AG04450 (cell line): Measurements from ENCODE around the gene MRPS5. TPM values are rescaled to one million over a fixed set of nuclear protein-coding genes. Genes with fewer than 3 reads are reported as not detected.

Experiments
- CTCF ChIA-PET: fragments of 300-600, 350-600 bp; formaldehyde crosslinking; extraction: SDS; loops from one replicate; lab custom pipeline; 2022; ENCODE audit warnings: antibody characterized with exemption, inconsistent platforms; lab: Charles Lee
- POLR2A ChIA-PET: fragments of 350-600 bp; formaldehyde crosslinking; extraction: SDS; loops from one replicate; lab custom pipeline; 2021; ENCODE audit warnings: antibody characterized with exemption, inconsistent platforms; lab: Yijun Ruan, JAX
- DNase-seq: peaks from one replicate; pipeline ENCODE4 v3.0.0-alpha.2; 2011; ENCODE audit warnings: low read depth, low spot score
- H3K27ac ChIP-seq: one replicate; pipeline ENCODE4 v1.5.1; 2012; ENCODE audit warnings: low read depth, low read length, control low read depth
- H3K27me3 ChIP-seq: one replicate; pipeline ENCODE4 v1.6.0; 2012; ENCODE audit warnings: low read length; ENCODE audit not compliant: control insufficient read depth, insufficient read depth
- H3K4me3 ChIP-seq: 2 replicates; pipeline ENCODE4 v1.5.1; 2011; ENCODE audit warnings: mild to moderate bottlenecking, low read depth, low read length, control low read depth
- H3K9me3 ChIP-seq: 2 replicates; pipeline ENCODE4 v1.5.1; 2012; ENCODE audit warnings: low read length; ENCODE audit not compliant: control insufficient read depth, insufficient read depth
- polyA plus RNA-seq: library from polyadenylated mRNA; depleted of rRNA; stranded (reverse); fragments of >200 nt; gene quantifications from 2 replicates; pipeline ENCODE4 v1.2.3, GENCODE V29; 2011
- TF ChIP-seq, protein P1 (sequence below): IDR thresholded peaks from 2 replicates; pipeline ENCODE4 v1.5.1; 2011; ENCODE audit warnings: low read depth, low read length, control low read depth, inconsistent platforms

The MRPS5 gene
- polyA plus RNA-seq, 1 experiment: 55.7 TPM

DNA sequence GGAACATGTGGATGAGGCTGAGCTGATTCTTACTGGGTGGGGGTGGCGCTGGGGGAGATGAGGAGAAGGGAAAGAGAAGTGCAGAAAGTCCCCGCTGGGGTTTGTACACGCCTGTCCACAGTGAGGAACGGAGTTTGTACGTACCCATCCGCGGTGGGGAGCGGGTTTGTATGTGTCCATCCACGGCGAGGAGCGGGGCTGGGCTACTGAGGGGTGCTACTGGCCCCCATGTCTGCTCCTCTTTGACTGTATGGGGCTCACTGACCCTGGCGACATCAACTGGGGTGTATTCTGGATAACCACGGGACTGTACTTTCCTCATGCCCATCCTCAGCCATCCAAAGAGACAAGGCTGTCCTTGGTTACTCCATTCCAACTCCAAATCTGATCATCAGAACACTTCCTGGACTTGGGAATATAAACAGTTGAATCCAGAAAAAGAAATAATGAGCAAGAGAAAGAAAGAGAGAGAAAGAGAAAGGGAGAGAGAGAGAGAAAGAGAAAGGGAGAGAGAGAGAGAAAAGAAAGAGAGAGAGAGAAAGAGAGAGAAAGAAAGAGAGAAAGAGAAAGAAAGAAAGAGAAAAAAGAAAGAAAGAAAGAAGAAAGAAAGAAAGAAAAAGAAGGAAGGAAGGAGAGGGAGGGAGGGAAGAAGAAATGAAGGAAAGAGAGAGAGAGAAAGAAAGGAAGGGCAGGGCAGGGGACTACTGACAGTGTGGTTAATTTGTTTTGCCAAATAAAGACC, 75.1 kb downstream of the MRPS5 start:
- peaks cover 5% of the 10 kb centered on the region for H3K27me3 ChIP-seq
- ChIA-PET POLR2A (no interaction called here), CTCF (no interaction called here)
- TF ChIP-seq, protein P1, sequence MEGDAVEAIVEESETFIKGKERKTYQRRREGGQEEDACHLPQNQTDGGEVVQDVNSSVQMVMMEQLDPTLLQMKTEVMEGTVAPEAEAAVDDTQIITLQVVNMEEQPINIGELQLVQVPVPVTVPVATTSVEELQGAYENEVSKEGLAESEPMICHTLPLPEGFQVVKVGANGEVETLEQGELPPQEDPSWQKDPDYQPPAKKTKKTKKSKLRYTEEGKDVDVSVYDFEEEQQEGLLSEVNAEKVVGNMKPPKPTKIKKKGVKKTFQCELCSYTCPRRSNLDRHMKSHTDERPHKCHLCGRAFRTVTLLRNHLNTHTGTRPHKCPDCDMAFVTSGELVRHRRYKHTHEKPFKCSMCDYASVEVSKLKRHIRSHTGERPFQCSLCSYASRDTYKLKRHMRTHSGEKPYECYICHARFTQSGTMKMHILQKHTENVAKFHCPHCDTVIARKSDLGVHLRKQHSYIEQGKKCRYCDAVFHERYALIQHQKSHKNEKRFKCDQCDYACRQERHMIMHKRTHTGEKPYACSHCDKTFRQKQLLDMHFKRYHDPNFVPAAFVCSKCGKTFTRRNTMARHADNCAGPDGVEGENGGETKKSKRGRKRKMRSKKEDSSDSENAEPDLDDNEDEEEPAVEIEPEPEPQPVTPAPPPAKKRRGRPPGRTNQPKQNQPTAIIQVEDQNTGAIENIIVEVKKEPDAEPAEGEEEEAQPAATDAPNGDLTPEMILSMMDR: no peak
- H3K4me3 ChIP-seq: no peak overlapping the region
- H3K27ac ChIP-seq: no peak overlapping the region
- no peak for DNase-seq
- no peaks in the 10 kb centered on the region; the same call in 1 of the 2 replicates for H3K9me3 ChIP-seq

DNA sequence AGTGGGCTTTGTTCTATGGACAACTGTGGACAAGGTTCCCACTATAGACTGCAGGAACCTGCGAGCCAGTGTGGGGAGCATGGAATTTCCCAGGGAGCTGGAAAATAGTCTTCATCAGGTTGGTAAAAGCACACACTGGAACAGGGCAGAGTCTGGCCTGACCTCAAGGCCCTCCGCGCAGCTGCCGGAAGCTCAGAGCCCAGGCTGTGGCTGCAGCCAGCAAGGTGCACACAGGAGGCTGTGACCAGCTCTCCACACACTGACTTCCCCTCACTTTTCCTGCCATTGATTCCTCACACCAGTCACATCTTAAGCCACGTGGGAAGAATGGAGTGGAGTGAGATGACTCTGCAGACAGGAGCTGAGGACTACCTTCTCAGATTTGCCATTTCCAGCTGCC, 77.0 kb downstream of the MRPS5 start:
- TF ChIP-seq, protein P1: no peak
- Histone ChIP-seq H3K27ac (no peak overlapping the region), H3K9me3 (no peaks in the 10 kb centered on the region; the same call in 1 of the 2 replicates), H3K27me3 (no peaks in the 10 kb centered on the region), H3K4me3 (no peak overlapping the region)
- no peak for DNase-seq
- CTCF ChIA-PET: interaction anchor here (1.9 to 2.6 kb wide), 3 partner anchors 22 to 36 kb away, joined by 4 to 20 read pairs (median 10); no protein-coding TSS in a partner anchor
- POLR2A ChIA-PET: interaction anchor here (1.7 kb wide), 1 partner anchor 114 kb away, joined by 3 read pairs; no protein-coding TSS in a partner anchor

DNA sequence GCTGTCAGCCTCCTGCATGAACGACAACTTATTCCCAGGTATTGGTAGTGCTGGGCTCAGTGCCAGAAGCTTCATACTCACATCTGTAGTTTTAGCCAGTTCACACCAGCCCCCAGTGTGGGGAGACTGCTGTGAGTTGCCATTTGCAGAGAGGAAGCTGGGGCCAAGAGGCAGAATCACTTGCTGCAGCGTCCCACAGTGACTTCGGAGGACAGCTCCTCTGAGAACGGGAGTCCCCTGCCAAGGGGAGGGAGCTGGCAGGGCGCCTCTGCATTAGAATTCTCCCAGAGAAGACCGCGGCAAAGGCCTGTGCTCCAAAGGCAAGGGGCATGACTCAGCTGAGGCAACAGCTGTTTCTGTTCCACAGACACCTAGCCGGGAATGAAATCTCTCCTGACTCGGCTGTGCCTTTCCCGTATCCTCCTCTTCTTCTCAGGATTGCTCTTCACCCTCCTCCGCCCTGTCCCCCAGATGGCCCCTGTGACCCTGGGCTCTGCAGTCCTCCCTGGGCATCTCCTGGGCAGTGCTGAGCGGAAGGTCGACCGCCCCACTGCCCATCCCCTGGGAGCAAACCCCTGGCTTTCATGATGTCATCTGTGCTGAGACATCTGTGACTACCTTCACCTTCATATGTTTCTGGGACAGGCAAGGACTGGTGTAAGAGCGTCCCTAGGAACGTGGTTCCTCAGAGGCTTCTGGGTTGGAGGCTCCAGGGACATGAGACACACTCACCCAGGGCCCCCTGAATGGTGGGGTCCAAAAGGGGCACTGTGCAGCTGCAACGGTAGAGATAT, 78.1 kb downstream of the MRPS5 start:
- POLR2A ChIA-PET: interaction anchor here (0.6 to 1.7 kb wide), 2 partner anchors 31 to 115 kb away, joined by 3 read pairs; no protein-coding TSS in a partner anchor
- Histone ChIP-seq H3K27me3 (no peaks in the 10 kb centered on the region), H3K9me3 (no peaks in the 10 kb centered on the region; the same call in 1 of the 2 replicates), H3K27ac (peak overlapping the region; percentile 25), H3K4me3 (peak overlapping the region; percentile 17; the same call in 1 of the 2 replicates)
- CTCF ChIA-PET: interaction anchor here (0.5 to 2.6 kb wide), 5 partner anchors 21 to 48 kb away, joined by 3 to 20 read pairs (median 4); no protein-coding TSS in a partner anchor
- DNase-seq: peak; percentile 83
- TF ChIP-seq, protein P1: no peak

- POLR2A ChIA-PET: interaction anchor here (0.6 to 1.7 kb wide), 2 partner anchors 30 to 116 kb away, joined by 3 read pairs; no protein-coding TSS in a partner anchor
- no peak for DNase-seq
- Histone ChIP-seq H3K9me3 (no peaks in the 10 kb centered on the region; the same call in none of the 2 replicates), H3K27ac (no peak overlapping the region), H3K27me3 (no peaks in the 10 kb centered on the region), H3K4me3 (no peak overlapping the region)
- TF ChIP-seq, protein P1: no peak
- CTCF ChIA-PET: interaction anchor here (1.0 to 2.6 kb wide), 5 partner anchors 20 to 73 kb away, joined by 3 to 20 read pairs (median 4); no protein-coding TSS in a partner anchor
Observed at GRCh38 chr2:95042472-95043271, 78.9 kb downstream of the MRPS5 start.
